Neural progenitor cell (in vitro differentiated cells): ENCODE results near the gene TNNT3.

Experiments used
- EZH2phosphoT487 ChIP-seq: fragments of 200-600 bp; sonication (generic); IDR thresholded peaks from 2 replicates; pipeline ENCODE4 v1.6.1; 2017; ENCODE audit warnings: antibody characterized with exemption
- TF ChIP-seq, protein P1 (sequence below): fragments of 200-600 bp; sonication (generic); IDR thresholded peaks from 2 replicates; pipeline ENCODE4 v1.5.1; 2017; ENCODE audit warnings: antibody characterized with exemption, mild to moderate bottlenecking

DNA sequence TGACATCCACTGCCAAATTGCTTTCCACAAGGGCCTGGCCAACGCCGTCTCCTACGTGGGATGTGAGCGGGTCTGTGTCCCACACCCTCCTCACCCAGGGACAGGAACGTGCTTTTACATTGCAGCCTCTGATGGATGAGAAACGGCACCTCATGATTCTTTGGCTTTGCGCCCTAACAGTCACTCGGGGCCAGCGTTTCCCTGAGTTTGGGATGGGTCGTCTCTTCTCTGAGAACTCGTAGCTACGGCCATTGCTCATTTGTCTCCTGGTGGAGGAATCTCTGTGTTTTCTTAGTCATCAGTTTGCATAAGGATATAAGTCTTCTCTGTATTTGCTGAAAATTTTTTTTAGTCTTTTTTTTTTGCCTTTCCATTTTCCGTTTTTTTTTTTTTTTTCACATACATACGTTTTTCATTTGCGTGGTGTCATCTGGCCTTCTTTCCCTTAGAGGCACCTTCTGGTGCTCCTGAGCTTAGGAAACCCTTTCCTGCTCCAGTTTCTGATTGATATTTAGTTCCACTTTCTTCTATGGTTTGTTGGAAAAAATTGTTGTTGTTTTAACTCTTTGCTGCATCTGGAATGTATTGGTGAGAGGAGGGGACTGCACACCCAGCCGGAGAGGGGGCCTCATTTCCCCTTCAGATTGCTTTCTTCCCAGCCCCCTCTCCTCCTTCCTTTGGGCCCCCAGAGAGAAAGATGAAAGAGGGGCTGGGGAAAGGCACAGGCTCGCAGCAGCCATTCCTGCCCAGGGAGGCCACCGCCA is 12.0 kb downstream of the TNNT3 start:
- TF ChIP-seq, protein P1, sequence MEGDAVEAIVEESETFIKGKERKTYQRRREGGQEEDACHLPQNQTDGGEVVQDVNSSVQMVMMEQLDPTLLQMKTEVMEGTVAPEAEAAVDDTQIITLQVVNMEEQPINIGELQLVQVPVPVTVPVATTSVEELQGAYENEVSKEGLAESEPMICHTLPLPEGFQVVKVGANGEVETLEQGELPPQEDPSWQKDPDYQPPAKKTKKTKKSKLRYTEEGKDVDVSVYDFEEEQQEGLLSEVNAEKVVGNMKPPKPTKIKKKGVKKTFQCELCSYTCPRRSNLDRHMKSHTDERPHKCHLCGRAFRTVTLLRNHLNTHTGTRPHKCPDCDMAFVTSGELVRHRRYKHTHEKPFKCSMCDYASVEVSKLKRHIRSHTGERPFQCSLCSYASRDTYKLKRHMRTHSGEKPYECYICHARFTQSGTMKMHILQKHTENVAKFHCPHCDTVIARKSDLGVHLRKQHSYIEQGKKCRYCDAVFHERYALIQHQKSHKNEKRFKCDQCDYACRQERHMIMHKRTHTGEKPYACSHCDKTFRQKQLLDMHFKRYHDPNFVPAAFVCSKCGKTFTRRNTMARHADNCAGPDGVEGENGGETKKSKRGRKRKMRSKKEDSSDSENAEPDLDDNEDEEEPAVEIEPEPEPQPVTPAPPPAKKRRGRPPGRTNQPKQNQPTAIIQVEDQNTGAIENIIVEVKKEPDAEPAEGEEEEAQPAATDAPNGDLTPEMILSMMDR, result no peak
- TF ChIP-seq EZH2phosphoT487, result no peak
